Erythroblast (primary cell): ENCODE data around the gene KIAA1210.

ENCODE experiments used
- GATA1 ChIP-seq: IDR thresholded peaks from 2 replicates; pipeline ENCODE4 v1.6.1; 2011; ENCODE audit warnings: low read depth, mild to moderate bottlenecking, control low read depth, low read length, moderate library complexity
- POLR2A ChIP-seq: IDR thresholded peaks from 2 replicates; pipeline ENCODE4 v1.6.1; 2011; ENCODE audit warnings: mild to moderate bottlenecking, low read length

DNA sequence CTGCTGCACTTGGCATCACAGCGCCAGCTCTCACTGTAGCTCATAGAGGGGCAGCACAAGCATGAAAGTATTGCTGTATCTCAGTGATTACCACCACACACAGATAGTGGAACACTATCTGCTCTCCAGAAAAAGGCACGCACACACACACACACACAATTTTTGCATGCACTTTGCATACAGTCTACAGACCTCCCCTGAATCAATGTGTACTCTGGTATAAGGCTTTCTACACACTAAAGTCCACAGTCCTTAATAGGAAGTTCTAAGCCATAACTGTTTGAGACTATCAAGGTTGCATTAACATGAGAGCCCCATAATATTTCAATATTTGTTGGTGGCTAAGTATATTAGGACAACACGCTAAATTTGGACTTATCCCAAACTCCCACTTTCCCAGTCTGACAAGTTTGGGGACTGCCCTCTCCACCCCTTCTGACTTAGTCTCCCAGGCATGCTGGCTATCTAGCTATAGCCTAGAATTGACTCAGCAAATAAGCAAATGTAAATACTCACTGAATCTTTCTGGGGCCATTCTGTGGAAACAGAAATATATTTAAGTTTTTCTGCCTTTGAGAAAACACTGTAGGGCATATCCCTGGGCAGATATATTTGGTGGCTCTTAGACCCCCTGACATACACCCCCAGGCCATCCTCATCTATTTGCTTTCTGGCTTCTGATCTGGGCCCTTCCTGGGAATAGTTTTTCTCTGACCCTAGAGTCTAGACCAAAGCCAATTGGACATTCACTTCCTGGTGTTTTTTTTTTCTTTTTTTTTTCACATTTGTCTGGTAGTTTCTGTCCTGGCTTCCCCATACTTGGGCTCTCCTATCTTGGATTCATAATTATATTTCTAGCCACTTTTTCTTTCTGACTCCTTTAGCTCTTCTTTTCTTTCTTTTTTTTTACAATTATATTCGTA, 91.2 kb downstream of the KIAA1210 start:
- TF ChIP-seq POLR2A (no peak), GATA1 (no peak)
